Stomach (tissue), 9 donors: ENCODE measurements around the gene RNF148. TPM values are rescaled to one million over a fixed set of nuclear protein-coding genes. Genes with fewer than 3 reads are reported as not detected.

ENCODE experiments used
- DNase-seq, 2 donors: peaks; one replicate each; pipeline versions ENCODE4 v3.0.0 to v3.0.0-alpha.2; 2013 to 2019
- H3K27ac ChIP-seq, 5 donors: fragments of 200-600 bp in 4 of 5; sonication (generic) in 4 of 5; one replicate each; pipeline ENCODE4 v1.5.1; 2013 to 2019; ENCODE audit warnings: mild to moderate bottlenecking in 1 of 5, moderate library complexity in 1 of 5
- H3K27me3 ChIP-seq, 3 donors: fragments of 200-600 bp; sonication (generic); one replicate each; pipeline ENCODE4 v1.5.1; 2017 to 2019; ENCODE audit warnings: mixed run types in 1 of 3
- H3K36me3 ChIP-seq, 4 donors: fragments of 200-600 bp; sonication (generic); 1 replicate in 3 of 4; 2 replicates in 1 of 4; pipeline ENCODE4 v1.5.1; 2016 to 2019
- H3K4me1 ChIP-seq, 4 donors: fragments of 200-600 bp; sonication (generic); one replicate each; pipeline ENCODE4 v1.5.1; 2016 to 2019
- H3K4me3 ChIP-seq, 4 donors: fragments of 200-600 bp; sonication (generic) in 3 of 4; one replicate each; pipeline ENCODE4 v1.5.1; 2016 to 2019; ENCODE audit warnings: mild to moderate bottlenecking in 1 of 4
- H3K9me3 ChIP-seq, 4 donors: fragments of 200-600 bp; sonication (generic); one replicate each; pipeline ENCODE4 v1.5.1; 2016 to 2019
- EP300 ChIP-seq: sonication (generic); formaldehyde crosslinking; IDR thresholded peaks from one replicate; pipeline ENCODE4 v1.6.1; 2017; ENCODE audit warnings: antibody characterized with exemption
- POLR2A ChIP-seq, 4 donors: fragments of 450-650 bp; IDR thresholded peaks; one replicate each; pipeline ENCODE4 v1.6.1; 2016; ENCODE audit warnings: antibody characterized with exemption in 4 of 4, control low read depth in 2 of 4, mild to moderate bottlenecking in 1 of 4, moderate library complexity in 1 of 4
- POLR2AphosphoS5 ChIP-seq, 3 donors: sonication (generic); formaldehyde crosslinking; IDR thresholded peaks; one replicate each; pipeline ENCODE4 v1.6.1; 2016; ENCODE audit warnings: antibody characterized with exemption in 3 of 3
- WGBS, 5 donors: extraction: QIAGEN DNeasy Blood & Tissue Kit in 3 of 5; methylation state at CpG; one replicate each; pipeline versions ENCODE4 v1.1.5 to v1.1.7; 2013 to 2018; 5-methylcytosine and 5-hydroxymethylcytosine counted together
- intact Hi-C: fragments of 100-400 bp; cut with DNase I; formaldehyde crosslinking; loops from one replicate; pipeline ENCODE4 v1.15.1; 2023; ENCODE audit warnings: low total_unique reads
- polyA plus RNA-seq, 3 donors: library from polyadenylated mRNA; stranded (reverse); fragments of 200-250 nt; gene quantifications; one replicate each; pipeline ENCODE4 v1.2.3, GENCODE V29; 2013
- total RNA-seq, 5 donors: library from RNA; depleted of rRNA; stranded (reverse); fragments of >200 nt; gene quantifications; one replicate each; pipeline versions ENCODE4 v1.1.0 to v1.2.3, GENCODE V29; 2014 to 2016
- TF ChIP-seq, protein P1 (sequence below), 7 experiments: fragments of 450-650 bp in 4 of 7; fragments of 200-600 bp in 3 of 7; sonication (generic) in 3 of 7; IDR thresholded peaks; one replicate each; pipeline ENCODE4 v1.5.1; 2016 to 2019; ENCODE audit warnings: antibody characterized with exemption in 7 of 7, control low read depth in 2 of 7, mild to moderate bottlenecking in 1 of 7
- donor health status: healthy with polysubstance abuse.
- donor health status: Bipolar disorder and iron deficiency.
- donor health status: healthy.

The RNF148 gene
- total and polyA plus RNA-seq, 8 donors: 0.15 to 10.3 (median 3.5) TPM; not detected in 4

DNA sequence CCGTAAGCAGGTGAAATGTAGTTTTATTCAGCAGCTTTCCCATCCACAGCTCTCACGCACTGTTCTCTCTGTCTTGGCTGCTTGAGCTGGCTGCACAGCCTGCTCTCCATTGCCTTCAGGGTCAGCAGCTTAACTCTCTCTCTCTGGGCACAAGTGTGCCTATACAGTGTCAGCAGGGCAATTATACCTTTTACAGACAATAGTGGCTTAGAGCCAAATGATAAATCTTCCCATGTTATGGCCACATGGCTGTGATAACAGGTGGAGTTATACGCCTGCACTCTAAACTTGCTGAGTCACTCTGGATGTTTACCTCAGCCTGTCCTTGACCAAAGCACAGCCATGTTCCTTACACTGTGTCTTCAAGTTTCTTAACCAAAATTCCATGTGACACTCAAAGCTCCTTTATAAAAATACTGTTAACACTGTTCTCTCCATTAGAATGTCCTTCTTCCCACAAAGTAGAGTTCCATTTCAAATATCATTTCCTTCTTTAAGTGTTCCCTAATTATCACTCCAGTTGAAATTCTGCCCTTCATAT is 9.9 kb downstream of the RNF148 start:
- peaks cover 0 to 7% (median 3%) of the 10 kb centered on the region in 4 donors for H3K4me1 ChIP-seq
- no peak for DNase-seq
- 84 to 92% (median 87%) methylated on average over 3 of the region's 3 CpGs for WGBS, 5 donors
- intact Hi-C loops: no loop called here
- H3K36me3 ChIP-seq: no peaks in the 10 kb centered on the region
- H3K9me3 ChIP-seq: no peaks in the 10 kb centered on the region
- no peak overlapping the region for H3K27ac ChIP-seq
- H3K4me3 ChIP-seq: no peak overlapping the region
- TF ChIP-seq EP300: no peak
- TF ChIP-seq POLR2AphosphoS5 (IDR thresholded peaks at IDR 0.05): no peak
- no peak for TF ChIP-seq POLR2A (IDR thresholded peaks at IDR 0.05)
- TF ChIP-seq, protein P1, sequence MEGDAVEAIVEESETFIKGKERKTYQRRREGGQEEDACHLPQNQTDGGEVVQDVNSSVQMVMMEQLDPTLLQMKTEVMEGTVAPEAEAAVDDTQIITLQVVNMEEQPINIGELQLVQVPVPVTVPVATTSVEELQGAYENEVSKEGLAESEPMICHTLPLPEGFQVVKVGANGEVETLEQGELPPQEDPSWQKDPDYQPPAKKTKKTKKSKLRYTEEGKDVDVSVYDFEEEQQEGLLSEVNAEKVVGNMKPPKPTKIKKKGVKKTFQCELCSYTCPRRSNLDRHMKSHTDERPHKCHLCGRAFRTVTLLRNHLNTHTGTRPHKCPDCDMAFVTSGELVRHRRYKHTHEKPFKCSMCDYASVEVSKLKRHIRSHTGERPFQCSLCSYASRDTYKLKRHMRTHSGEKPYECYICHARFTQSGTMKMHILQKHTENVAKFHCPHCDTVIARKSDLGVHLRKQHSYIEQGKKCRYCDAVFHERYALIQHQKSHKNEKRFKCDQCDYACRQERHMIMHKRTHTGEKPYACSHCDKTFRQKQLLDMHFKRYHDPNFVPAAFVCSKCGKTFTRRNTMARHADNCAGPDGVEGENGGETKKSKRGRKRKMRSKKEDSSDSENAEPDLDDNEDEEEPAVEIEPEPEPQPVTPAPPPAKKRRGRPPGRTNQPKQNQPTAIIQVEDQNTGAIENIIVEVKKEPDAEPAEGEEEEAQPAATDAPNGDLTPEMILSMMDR (IDR thresholded peaks at IDR 0.05): no peak
- H3K27me3 ChIP-seq: no peaks in the 10 kb centered on the region

DNA sequence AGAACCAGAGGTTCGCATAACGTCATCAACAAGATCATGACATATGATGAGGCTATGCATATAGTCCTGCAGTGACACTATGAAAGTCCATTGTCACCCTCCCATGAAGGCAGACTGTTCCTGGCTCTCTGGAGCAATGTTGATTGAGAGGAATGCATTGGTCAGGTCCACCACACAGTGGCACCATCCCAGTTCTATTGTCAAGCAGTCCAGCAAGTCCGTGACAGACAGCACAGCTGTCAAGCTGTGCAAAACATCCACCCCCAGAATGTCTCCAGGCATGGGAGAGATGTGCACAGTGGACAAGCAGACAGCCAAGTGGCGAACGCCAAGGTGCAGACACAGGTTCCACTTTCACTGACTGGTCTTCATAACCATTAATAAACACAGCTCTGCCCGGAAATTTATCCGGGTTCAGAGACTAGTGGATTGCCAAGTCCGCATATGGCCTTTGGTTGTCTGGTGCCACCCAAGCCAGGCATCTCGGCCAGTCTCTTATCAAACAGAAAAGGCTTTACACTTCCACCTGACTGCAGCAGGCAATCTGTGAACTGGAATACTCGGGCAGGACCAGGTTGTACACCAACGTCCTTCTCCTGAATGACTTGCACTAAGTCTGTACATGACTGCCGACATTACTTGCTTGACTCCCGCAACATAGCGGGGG is 11.0 kb downstream of the RNF148 start:
- DNase-seq: no peak

DNA sequence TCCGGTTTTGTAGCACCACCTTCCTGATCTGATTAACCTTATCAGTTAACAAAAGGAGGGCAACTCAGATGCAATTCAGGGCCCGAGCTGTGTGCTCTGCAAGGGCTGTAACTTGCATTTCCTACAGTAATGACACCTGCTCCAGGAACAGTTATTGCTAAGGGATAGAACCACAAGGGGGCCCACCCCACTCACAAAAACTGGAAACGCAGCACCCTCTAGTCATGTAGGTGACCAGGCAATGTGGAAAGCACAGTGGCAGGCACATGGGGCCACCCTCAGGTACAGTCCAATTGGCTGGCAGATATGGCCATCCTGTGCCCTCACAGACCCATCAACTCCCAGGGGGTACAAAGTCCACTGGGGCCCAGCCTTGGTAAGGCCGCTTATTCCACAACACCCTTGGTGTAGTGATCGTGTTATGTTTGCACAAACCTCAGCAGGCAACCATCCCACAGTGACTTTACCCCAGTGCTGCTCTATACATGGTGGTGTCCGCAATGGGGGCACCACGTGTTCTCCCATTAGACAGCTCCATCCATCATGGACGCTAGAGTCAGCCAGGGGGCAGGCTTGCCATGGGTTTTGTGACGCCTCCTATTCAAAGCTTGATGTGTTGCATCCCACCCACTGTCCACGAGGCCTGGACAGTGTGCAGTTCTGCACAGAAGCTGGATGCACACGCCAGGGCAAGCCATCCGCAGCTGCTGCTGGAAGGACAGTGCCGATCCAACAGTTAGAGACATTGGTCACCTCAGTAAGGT is 13.2 kb downstream of the RNF148 start:
- intact Hi-C loops: no loop called here
- TF ChIP-seq, protein P1 (IDR thresholded peaks at IDR 0.05): peak in 1 of 7 experiments; percentile 2
- no peak for TF ChIP-seq POLR2A (IDR thresholded peaks at IDR 0.05)
- 86 to 89% (median 88%) methylated on average over 8 to 13 of the region's 13 CpGs for WGBS, 5 donors
- H3K27ac ChIP-seq: no peak overlapping the region
- H3K4me1 ChIP-seq: peaks cover 0 to 15% (median 4%) of the 10 kb centered on the region in 4 donors
- no peak overlapping the region for H3K4me3 ChIP-seq
- DNase-seq: no peak
- no peaks in the 10 kb centered on the region for H3K36me3 ChIP-seq
- H3K9me3 ChIP-seq: no peaks in the 10 kb centered on the region
- H3K27me3 ChIP-seq: no peaks in the 10 kb centered on the region

More for the DNA sequence above, 11.0 kb downstream of the RNF148 start:
- Histone ChIP-seq H3K27ac (no peak overlapping the region), H3K27me3 (no peaks in the 10 kb centered on the region), H3K4me3 (no peak overlapping the region), H3K9me3 (no peaks in the 10 kb centered on the region), H3K4me1 (peaks cover 0 to 7% (median 3%) of the 10 kb centered on the region in 4 donors), H3K36me3 (no peaks in the 10 kb centered on the region)
- TF ChIP-seq POLR2AphosphoS5 (IDR thresholded peaks at IDR 0.05): no peak
- TF ChIP-seq, protein P1 (IDR thresholded peaks at IDR 0.05): no peak
- no peak for TF ChIP-seq POLR2A (IDR thresholded peaks at IDR 0.05)
- no peak for TF ChIP-seq EP300
- WGBS, 5 donors: 84 to 92% (median 87%) methylated on average over 13 to 14 of the region's 14 CpGs
- intact Hi-C loops: no loop called here

DNA sequence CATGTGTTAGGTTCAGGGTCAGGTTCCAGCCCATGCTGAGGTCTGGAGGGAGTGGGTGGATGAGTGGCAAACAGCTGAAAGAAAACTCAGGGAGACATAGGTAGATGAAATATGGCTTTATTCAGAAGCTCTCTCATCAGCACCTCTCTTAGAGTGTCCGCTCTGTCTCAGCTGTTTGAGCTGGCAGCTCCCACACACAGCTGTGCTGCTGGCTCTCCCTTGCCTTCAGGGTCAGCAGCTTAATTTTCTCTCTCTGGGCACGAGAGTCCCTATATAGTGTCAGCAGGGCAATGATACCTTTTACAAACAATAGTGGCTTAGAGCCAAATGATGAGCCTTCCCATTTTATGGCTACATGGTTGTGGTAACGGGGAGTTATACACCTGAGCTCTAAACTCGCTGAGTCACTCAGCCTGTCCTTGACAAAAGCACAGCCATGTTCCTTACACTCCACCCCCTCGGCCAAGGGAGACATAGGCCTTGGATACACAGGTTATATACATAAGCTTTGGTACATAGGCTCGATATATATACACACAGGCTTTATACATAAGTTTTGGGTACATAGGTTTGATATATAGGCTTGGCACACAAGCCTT is 14.2 kb downstream of the RNF148 start:
- no peak for DNase-seq
- peaks cover 0 to 17% (median 7%) of the 10 kb centered on the region in 4 donors for H3K4me1 ChIP-seq
- H3K27me3 ChIP-seq: no peaks in the 10 kb centered on the region
- TF ChIP-seq, protein P1 (IDR thresholded peaks at IDR 0.05): no peak
- no peak for TF ChIP-seq EP300
- H3K4me3 ChIP-seq: no peak overlapping the region
- H3K9me3 ChIP-seq: no peaks in the 10 kb centered on the region
- H3K27ac ChIP-seq: no peak overlapping the region
- intact Hi-C loops: no loop called here
- no peaks in the 10 kb centered on the region for H3K36me3 ChIP-seq
- 69 to 81% (median 73%) methylated on average over 6 of the region's 6 CpGs for WGBS, 5 donors
